A673 (cell line): ENCODE results near the gene GAS6. TPM values are rescaled to one million over a fixed set of nuclear protein-coding genes. Genes with fewer than 3 reads are reported as not detected.
"Not testable (repeated sequence)": the region's sequence is repeated elsewhere in the genome, so short reads cannot be mapped to it uniquely, and the experiment has no call there.

Experiments used
- BruUV-seq: library from RNA; stranded (reverse); fragments of 400-500 nt; replicated peaks from 2 replicates; lab custom pipeline; 2021; lab: Mats Ljungman, UMichigan
- CTCF ChIA-PET: fragments of 300-600 bp; sonication (Branson Sonifier 250); formaldehyde crosslinking; loops from one replicate; lab custom pipeline; 2022; ENCODE audit warnings: antibody characterized with exemption; lab: Charles Lee
- POLR2A ChIA-PET: fragments of 300-600 bp; sonication (Branson Sonifier 250); formaldehyde crosslinking; loops from one replicate; lab custom pipeline; 2022; ENCODE audit warnings: antibody characterized with exemption; ENCODE audit not compliant: low non-redundant PET; lab: Charles Lee
- DNase-seq: peaks from one replicate; pipeline ENCODE4 v3.0.0-alpha.2; 2015; ENCODE audit warnings: low spot score
- H3K27ac ChIP-seq: fragments of 200-600 bp; sonication (generic); 2 replicates; pipeline ENCODE4 v1.5.1; 2016; ENCODE audit warnings: mixed run types, low read depth, mild to moderate bottlenecking, mixed read lengths, antibody characterized with exemption, low read length; ENCODE audit not compliant: poor library complexity, severe bottlenecking
- H3K27me3 ChIP-seq: fragments of 200-600 bp; sonication (generic); replicated peaks from 2 replicates; pipeline ENCODE4 v1.6.1; 2017; ENCODE audit warnings: mixed run types, low read depth, mild to moderate bottlenecking, mixed read lengths, antibody characterized with exemption, low read length; ENCODE audit not compliant: insufficient read depth, poor library complexity
- H3K36me3 ChIP-seq: fragments of 200-600 bp; sonication (generic); 2 replicates; pipeline ENCODE4 v1.6.1; 2016; ENCODE audit warnings: mixed run types, mild to moderate bottlenecking, mixed read lengths, antibody characterized with exemption, low read length; ENCODE audit not compliant: insufficient read depth, poor library complexity, severe bottlenecking
- H3K4me1 ChIP-seq: fragments of 200-600 bp; sonication (generic); 2 replicates; pipeline ENCODE4 v1.6.1; 2017; ENCODE audit warnings: mixed run types, mild to moderate bottlenecking, mixed read lengths, antibody characterized with exemption, low read length; ENCODE audit not compliant: insufficient read depth, poor library complexity, severe bottlenecking
- H3K4me3 ChIP-seq: fragments of 200-600 bp; sonication (generic); 2 replicates; pipeline ENCODE4 v1.5.1; 2016; ENCODE audit warnings: low read depth, mixed run types, mild to moderate bottlenecking, mixed read lengths, low read length; ENCODE audit not compliant: poor library complexity, severe bottlenecking
- H3K9me3 ChIP-seq: fragments of 200-600 bp; sonication (generic); 2 replicates; pipeline ENCODE4 v1.6.1; 2016; ENCODE audit warnings: mixed run types, low read depth, mild to moderate bottlenecking, mixed read lengths, antibody characterized with exemption, low read length; ENCODE audit not compliant: poor library complexity, severe bottlenecking
- EZH2 ChIP-seq: fragments of 200-600 bp; sonication (generic); IDR thresholded peaks from 2 replicates; pipeline ENCODE4 v1.6.1; 2017; ENCODE audit warnings: borderline replicate concordance, low read depth, mild to moderate bottlenecking, mixed read lengths, antibody characterized with exemption, low read length; ENCODE audit not compliant: poor library complexity, severe bottlenecking
- intact Hi-C: fragments of 100-400 bp; cut with micrococcal nuclease; formaldehyde crosslinking; loops from one replicate; pipeline ENCODE4 v1.10.0; 2022; ENCODE audit not compliant: unreplicated experiment
- total RNA-seq: library from RNA; stranded (reverse); gene quantifications from 2 replicates; pipeline ENCODE4 v1.2.3, GENCODE V29; 2021
- TF ChIP-seq, protein P1 (sequence below): fragments of 300-800, 200-600 bp; sonication (generic); conservative IDR thresholded peaks from 2 replicates; pipeline ENCODE4 v1.5.1; 2017; ENCODE audit warnings: low read depth, mild to moderate bottlenecking, antibody characterized with exemption, low read length, moderate library complexity, mixed read lengths

The GAS6 gene
- total RNA-seq, 1 experiment from 2014 or later = 0.67 TPM

DNA sequence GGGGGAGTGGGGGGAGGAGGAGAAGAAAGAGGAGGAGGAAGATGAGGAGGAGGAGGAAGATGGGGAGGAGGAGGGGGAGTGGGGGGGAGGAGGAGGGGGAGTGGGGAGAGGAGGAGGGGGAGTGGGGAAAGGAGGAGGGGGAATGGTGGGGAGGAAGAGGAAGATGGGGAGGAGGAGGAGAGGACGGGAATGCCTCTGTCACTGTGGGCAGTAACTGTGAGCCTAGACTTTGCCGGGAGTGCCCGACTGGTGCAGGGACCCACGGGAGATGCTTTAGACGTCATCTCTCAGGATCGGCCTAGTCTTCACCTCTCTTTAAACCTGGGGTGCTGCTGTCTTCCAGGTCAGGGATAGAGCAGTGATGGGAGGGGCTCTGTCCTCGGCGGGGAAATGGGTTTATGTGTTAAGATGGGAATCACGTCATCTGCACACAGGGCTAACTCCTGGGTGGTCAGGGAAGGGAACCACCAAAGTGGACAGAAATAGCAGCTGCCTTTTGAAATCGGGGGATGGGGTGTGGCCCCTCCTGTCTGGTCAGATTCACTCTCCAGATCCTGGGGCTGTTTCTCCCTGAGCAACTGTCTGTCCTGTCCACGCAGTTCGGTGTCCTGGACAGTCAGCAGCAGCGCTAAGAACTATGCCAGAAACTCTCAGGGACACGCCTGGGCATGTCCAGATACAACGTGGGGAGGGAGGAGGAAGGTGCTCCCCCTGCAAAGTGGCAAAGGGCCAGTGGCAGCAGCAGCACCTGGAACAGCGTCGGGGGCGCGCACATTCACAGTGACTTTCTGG, 26.9 kb downstream of the GAS6 start:
- CTCF ChIA-PET = no interaction called here
- TF ChIP-seq EZH2 = no peak
- TF ChIP-seq, protein P1, sequence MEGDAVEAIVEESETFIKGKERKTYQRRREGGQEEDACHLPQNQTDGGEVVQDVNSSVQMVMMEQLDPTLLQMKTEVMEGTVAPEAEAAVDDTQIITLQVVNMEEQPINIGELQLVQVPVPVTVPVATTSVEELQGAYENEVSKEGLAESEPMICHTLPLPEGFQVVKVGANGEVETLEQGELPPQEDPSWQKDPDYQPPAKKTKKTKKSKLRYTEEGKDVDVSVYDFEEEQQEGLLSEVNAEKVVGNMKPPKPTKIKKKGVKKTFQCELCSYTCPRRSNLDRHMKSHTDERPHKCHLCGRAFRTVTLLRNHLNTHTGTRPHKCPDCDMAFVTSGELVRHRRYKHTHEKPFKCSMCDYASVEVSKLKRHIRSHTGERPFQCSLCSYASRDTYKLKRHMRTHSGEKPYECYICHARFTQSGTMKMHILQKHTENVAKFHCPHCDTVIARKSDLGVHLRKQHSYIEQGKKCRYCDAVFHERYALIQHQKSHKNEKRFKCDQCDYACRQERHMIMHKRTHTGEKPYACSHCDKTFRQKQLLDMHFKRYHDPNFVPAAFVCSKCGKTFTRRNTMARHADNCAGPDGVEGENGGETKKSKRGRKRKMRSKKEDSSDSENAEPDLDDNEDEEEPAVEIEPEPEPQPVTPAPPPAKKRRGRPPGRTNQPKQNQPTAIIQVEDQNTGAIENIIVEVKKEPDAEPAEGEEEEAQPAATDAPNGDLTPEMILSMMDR = no peak
- intact Hi-C loops = no loop called here
- no TSS peak for BruUV-seq
- no peak overlapping the region for H3K27ac ChIP-seq
- H3K4me1 ChIP-seq = peaks cover 17% of the 10 kb centered on the region
- POLR2A ChIA-PET = no interaction called here
- no peaks in the 10 kb centered on the region for H3K27me3 ChIP-seq
- H3K4me3 ChIP-seq = no peak overlapping the region
- no peaks in the 10 kb centered on the region for H3K9me3 ChIP-seq
- peak; percentile 29 for DNase-seq
- no peaks in the 10 kb centered on the region for H3K36me3 ChIP-seq

DNA sequence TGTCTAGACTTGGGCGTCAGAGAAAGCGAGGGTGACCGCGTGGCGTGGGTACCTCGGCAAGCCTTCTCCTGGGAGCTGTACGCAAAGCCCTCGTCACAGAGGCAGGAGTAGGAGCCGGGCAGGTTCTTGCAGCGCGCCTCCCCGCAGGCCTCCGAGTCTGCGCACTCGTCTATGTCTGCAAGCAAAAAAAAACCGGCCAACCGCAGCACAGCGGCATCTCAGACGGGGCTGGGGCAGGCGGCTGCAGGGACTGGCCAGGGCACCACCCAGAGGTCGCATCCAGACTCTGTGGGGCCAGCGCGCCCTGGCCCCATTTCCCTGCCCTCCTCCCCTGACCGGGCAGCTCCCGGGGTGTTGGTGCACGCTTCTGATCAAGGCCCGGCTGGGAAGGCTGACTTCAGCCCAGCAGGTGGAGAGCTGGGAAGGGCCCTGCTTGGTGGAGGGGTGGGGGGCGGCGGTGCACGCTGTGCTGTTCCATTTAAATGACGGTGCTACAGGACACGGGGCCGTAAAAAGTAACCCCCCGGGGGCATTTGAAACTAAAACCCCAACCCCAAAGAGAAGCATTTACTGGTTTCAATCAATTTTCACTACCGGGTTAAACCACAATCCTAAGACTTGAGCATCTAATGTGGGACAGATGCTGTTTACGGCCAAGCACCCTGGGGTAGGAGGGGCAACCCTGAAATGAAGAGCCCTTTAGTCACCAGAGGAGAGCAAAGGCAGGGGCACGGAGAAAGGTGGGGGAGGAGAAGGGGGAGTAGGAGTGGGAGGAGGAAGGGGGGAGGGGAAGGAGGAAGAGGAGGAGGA, 28.2 kb downstream of the GAS6 start:
- Histone ChIP-seq H3K36me3 (no peaks in the 10 kb centered on the region), H3K4me3 (no peak overlapping the region), H3K9me3 (no peaks in the 10 kb centered on the region), H3K27ac (no peak overlapping the region), H3K4me1 (peaks cover 16% of the 10 kb centered on the region), H3K27me3 (no peaks in the 10 kb centered on the region)
- DNase-seq = peak; percentile 51
- BruUV-seq = no TSS peak
- POLR2A ChIA-PET = no interaction called here
- no peak for TF ChIP-seq EZH2
- TF ChIP-seq, protein P1 = no peak
- intact Hi-C loops = no loop called here
- CTCF ChIA-PET = interaction anchor here (0.6 kb wide), 1 partner anchor 48 kb away, joined by 3 read pairs; no protein-coding TSS in a partner anchor

DNA sequence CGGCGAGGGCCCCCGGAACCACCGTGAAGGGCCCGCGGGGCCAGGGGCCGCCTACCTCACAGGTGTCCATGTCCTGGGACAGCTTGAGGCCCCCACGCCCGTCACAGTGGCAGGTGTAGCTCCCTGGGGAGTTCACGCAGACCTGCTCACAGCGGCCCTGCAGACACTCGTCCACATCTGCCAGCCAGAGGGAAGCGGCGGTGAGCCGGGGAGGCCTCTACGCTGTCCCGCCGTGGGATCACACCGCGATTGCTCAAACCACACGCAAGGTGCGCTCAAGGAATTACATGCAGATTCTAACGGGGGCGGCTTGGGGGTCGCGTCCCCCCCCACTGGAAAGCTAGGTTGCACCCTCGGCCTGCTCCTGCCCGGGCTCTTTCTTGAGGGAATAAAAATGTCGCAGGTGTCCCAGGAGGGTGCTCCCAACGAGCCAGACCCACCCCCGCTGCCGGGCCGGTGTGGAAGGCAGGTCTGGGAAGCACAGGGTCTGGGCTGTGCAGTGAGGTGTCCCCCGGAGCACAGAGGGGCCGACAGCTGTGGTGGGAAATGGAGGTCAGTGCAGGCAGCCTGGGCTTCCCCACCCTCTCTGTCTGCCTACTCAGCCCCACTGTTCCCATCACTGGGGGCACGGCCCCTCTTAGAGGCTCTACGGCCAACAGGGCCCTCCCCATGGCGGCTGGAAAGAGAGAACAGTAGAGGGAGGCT, 29.2 kb downstream of the GAS6 start:
- Histone ChIP-seq H3K36me3 (no peaks in the 10 kb centered on the region), H3K4me1 (peaks cover 11% of the 10 kb centered on the region), H3K9me3 (no peaks in the 10 kb centered on the region), H3K4me3 (no peak overlapping the region), H3K27ac (no peak overlapping the region), H3K27me3 (no peaks in the 10 kb centered on the region)
- no peak for TF ChIP-seq EZH2
- TF ChIP-seq, protein P1 = no peak
- DNase-seq = no peak
- intact Hi-C loops = no loop called here
- no TSS peak for BruUV-seq
- ChIA-PET CTCF (no interaction called here), POLR2A (no interaction called here)

DNA sequence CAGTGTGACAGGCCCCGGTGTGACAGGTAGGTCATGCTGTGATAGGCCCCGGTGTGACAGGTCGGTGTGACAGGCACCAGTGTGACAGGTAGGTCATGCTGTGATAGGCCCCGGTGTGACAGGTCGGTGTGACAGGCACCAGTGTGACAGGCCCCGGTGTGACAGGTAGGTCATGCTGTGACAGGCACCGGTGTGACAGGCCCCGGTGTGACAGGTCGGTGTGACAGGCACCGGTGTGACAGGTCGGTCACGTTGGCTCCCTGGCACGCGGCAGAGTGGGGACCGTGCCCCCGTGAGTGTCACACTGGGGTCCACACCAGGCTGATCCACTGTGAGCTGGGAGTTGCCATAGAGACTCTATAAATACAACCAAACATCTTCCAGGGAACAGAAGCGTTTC, 29.9 kb downstream of the GAS6 start:
- H3K4me3 ChIP-seq, POLR2A ChIA-PET, intact Hi-C loops, CTCF ChIA-PET, DNase-seq, H3K36me3 ChIP-seq, BruUV-seq, H3K27ac ChIP-seq, H3K27me3 ChIP-seq, H3K9me3 ChIP-seq: not testable (repeated sequence)
- H3K4me1 ChIP-seq = peaks cover 11% of the 10 kb centered on the region
